Measurements from ENCODE around the gene KCNAB1.

GRCh38 chr3:156429125-156429524 lies 308.7 kb downstream of the KCNAB1 start:
- TF ChIP-seq, protein P1, sequence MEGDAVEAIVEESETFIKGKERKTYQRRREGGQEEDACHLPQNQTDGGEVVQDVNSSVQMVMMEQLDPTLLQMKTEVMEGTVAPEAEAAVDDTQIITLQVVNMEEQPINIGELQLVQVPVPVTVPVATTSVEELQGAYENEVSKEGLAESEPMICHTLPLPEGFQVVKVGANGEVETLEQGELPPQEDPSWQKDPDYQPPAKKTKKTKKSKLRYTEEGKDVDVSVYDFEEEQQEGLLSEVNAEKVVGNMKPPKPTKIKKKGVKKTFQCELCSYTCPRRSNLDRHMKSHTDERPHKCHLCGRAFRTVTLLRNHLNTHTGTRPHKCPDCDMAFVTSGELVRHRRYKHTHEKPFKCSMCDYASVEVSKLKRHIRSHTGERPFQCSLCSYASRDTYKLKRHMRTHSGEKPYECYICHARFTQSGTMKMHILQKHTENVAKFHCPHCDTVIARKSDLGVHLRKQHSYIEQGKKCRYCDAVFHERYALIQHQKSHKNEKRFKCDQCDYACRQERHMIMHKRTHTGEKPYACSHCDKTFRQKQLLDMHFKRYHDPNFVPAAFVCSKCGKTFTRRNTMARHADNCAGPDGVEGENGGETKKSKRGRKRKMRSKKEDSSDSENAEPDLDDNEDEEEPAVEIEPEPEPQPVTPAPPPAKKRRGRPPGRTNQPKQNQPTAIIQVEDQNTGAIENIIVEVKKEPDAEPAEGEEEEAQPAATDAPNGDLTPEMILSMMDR (IDR thresholded peaks at IDR 0.05; ENCODE audit: low read length): no peak
- TF ChIP-seq EZH2 (IDR thresholded peaks at IDR 0.05; ENCODE audit: borderline replicate concordance, low read length): no peak
